22Rv1 (cell line): ENCODE results near the gene ACOX3.

Experiments
- ZFX ChIP-seq: fragments of 450-650 bp; IDR thresholded peaks from 2 replicates; pipeline ENCODE4 v1.6.1; 2017; ENCODE audit warnings: antibody characterized with exemption, borderline replicate concordance
- TF ChIP-seq, protein P1 (sequence below): fragments of 450-650 bp; IDR thresholded peaks from 2 replicates; pipeline ENCODE4 v1.5.1; 2017; ENCODE audit warnings: mild to moderate bottlenecking

DNA sequence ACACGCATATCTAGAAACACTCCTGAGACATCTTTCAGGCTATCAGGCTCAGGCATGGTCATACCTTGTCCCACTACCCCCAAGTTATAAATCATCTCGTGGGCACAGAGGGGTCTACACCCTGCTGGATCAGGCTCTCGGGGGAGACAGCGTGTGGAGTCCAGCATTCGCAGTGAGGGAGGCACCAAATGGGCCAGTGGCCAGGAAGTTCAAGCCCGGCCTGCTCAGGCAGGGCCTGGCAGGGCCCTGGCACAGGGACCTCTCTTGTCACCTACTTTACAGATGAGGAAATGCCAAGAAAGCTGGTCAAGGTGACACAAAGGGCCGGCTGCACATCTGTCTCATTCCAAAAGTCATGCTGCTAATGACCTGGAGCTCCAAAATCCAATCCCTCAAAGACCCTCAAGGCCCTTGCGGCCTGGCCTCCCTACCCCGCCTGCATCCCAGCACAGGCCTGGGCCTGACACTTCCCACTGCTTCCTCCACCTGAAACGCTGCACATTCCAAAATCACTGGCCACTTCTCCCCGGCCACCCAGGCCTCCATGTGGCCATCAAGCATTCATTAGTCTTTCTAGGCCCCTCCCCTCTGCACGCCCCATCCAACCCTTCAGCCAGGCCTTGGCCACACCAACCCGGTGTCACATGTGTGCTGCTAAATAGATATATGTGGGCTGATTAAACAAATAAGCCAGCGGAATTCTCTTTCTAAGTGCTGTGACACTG is 35.6 kb downstream of the ACOX3 start:
- TF ChIP-seq, protein P1, sequence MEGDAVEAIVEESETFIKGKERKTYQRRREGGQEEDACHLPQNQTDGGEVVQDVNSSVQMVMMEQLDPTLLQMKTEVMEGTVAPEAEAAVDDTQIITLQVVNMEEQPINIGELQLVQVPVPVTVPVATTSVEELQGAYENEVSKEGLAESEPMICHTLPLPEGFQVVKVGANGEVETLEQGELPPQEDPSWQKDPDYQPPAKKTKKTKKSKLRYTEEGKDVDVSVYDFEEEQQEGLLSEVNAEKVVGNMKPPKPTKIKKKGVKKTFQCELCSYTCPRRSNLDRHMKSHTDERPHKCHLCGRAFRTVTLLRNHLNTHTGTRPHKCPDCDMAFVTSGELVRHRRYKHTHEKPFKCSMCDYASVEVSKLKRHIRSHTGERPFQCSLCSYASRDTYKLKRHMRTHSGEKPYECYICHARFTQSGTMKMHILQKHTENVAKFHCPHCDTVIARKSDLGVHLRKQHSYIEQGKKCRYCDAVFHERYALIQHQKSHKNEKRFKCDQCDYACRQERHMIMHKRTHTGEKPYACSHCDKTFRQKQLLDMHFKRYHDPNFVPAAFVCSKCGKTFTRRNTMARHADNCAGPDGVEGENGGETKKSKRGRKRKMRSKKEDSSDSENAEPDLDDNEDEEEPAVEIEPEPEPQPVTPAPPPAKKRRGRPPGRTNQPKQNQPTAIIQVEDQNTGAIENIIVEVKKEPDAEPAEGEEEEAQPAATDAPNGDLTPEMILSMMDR, result no peak
- TF ChIP-seq ZFX, result no peak
